CMK (cell line): ENCODE data around the gene PKNOX2.

Experiments
- DNase-seq: peaks from one replicate; pipeline ENCODE4 v3.0.0-alpha.2; 2010; ENCODE audit warnings: low read depth

Gene PKNOX2

GRCh38 chr11:125314276-125315078, 149.9 kb downstream of the PKNOX2 start:
- DNase-seq, result no peak

DNA sequence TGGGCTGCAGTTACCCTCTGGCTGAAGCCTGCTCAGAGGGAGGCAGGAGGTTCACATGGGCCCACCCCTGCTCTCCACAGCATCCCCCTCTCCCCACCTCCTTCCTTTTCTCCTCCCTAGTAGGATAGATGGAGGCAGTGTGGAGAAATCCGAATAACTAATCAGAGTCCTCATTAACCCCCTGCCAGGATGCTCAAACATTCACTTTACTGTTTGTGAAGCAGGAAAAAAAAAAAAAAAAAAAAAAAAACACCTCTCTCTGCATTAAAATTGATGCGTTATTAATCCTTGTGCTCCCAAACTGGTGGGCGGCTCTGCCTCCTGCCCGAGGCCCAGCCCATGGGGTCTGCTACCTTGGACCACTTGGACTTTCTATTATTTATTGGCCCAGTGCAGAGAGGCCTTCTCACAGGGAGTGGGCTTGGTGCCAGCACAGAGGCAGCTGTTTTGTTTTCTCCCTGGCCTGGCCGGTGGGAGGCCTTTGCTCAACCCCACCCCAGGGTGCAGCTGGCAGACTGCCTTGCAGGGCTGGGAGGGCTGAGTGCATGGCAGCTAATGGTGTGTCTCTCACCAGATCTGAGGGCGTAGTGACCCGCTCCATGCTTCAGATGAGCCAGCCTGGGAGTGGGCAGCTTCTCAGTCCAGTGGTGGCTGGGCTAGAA, 150.7 kb downstream of the PKNOX2 start:
- DNase-seq, result no peak

- DNase-seq, result no peak
These were observed 152.9 kb downstream of the PKNOX2 start for GRCh38 chr11:125317416-125317815.

GRCh38 chr11:125319649-125320048, 155.1 kb downstream of the PKNOX2 start:
- no peak for DNase-seq

DNA sequence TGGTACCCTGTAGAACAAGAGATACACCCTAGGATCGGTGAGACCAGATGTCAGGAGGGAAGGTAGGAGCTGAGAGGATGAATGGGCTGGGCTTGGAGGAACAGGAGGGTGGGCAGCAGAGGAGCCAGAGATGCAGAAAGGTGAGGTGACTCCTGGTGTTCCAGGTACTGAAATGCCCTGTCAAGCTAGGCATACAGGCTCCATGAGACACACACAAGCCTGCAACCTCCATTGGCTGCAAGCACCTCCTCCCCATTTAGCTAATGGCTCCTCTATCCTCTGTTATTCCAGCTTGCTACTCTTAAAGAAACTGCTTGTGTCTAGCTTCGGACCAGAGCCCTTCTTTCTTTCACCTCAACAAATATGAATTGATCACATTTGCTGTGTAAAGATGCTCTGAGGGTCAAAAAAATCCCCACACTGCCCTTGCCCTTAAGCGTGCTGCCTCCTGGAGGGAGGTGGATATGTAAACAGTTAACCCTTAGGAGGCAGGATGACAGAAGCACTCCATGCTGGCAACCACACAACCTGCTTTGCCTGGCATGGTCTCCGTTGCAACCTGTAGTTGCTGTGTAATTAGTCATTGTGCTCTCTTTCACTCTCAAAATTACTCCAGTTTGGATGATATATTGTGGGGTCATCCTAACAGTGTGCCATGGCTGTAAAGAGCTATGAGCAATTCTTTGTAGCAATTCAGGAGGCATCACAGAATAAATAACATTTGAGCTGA, 156.0 kb downstream of the PKNOX2 start:
- no peak for DNase-seq

GRCh38 chr11:125322289-125322688, 157.7 kb downstream of the PKNOX2 start:
- no peak for DNase-seq

GRCh38 chr11:125325196-125325595, 160.6 kb downstream of the PKNOX2 start:
- no peak for DNase-seq

- DNase-seq, result no peak
These were observed 161.6 kb downstream of the PKNOX2 start for GRCh38 chr11:125326126-125326525.

- DNase-seq, result no peak
These were observed 163.1 kb downstream of the PKNOX2 start for GRCh38 chr11:125327518-125328224.

DNA sequence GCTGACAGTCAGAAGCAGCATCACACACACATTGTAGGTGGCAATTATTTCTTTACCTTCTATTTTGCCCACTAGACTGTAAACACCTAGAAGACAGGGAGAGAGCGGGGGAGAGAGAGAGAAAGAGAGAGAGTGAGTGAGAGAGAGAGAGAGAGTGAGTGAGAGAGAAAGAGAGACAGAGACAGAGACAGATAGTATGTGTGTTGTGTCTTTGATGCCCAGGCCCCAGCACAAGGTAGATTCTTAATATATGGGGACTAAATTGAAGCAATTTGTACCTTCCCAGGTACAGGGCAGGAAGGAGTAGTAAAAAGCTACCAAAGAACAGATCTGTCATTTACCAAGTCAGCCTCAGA, 163.7 kb downstream of the PKNOX2 start:
- no peak for DNase-seq

GRCh38 chr11:125329786-125330185, 165.2 kb downstream of the PKNOX2 start:
- no peak for DNase-seq

DNA sequence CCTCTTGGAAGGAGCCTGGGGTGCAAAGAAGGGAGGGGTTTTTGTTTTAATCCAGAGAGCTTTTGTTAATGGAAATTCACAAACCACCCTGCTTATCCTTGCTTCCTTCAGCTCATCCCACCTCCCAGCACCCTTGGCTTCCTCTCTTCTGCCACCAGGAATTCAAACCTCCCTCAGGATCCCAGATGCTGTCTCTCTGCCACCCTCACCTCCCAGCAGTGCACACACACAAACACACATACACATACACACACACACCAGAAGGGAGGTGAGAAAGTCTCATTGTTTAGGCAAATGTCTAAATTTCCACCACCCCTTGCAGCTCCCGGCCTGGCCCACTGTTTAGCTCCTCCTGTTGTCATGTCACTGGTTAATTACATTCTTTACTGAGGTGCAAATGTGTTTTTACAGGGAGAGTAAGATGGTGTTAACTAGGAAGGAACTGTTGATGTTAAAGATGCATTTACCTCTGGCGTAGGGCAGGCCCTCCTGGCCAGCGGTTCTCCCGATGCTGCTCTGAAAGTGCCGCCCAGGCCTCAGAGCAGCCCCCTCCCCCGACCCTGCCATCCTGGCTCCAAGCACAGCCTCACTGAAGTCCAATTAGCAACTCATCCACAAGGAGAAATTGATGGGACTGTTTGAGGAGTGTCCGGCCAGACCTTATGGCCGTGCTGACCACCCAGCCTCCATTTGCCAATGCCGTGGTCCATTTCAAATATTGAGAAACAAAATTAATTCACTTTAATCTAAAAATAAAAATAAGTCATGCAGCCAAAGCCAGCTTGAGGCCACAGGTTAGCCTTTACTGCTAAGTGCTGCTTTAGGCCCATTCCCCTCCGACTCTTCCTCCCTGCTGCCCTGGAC, 166.1 kb downstream of the PKNOX2 start:
- no peak for DNase-seq

GRCh38 chr11:125331357-125332035, 166.9 kb downstream of the PKNOX2 start:
- DNase-seq, result no peak

- DNase-seq, result no peak
These were observed 168.3 kb downstream of the PKNOX2 start for GRCh38 chr11:125332821-125333220.

GRCh38 chr11:125333354-125334073, 169.0 kb downstream of the PKNOX2 start:
- no peak for DNase-seq

DNA sequence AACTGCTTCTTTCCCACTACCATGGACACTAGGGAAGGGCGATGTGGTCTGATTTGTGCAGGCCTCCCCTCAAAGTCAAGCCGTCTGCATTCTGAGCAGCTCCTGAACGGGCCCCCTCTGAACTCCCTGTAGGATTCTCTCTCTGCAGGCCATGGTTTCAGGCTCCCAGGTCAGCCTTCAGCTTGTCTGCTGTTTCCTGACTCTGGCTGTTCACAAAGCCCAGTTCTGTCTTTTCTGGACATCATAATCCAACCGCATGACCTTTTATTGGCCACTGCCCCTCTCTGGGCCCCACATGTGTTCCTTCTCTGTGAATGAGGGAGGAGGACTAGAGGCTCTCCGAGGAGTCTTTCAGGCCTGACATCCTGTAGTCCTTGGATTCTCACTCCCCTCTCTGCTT, 170.6 kb downstream of the PKNOX2 start:
- no peak for DNase-seq

GRCh38 chr11:125337836-125338834, 173.6 kb downstream of the PKNOX2 start:
- no peak for DNase-seq

GRCh38 chr11:125338886-125339811, 174.6 kb downstream of the PKNOX2 start:
- no peak for DNase-seq
